VCaP (cell line): Measurements from ENCODE around the gene RAPGEF1.

ENCODE experiments used
- H3K27ac ChIP-seq: fragments of 450-650 bp; 2 replicates; pipeline ENCODE4 v1.5.1; 2017
- CTCF ChIP-seq: fragments of 450-650 bp; conservative IDR thresholded peaks from 2 replicates; pipeline ENCODE4 v1.5.1; 2017; ENCODE audit warnings: mild to moderate bottlenecking, moderate library complexity

RAPGEF1 gene

GRCh38 chr9:131528186-131528585, 211.7 kb downstream of the RAPGEF1 start:
- no peak overlapping the region for H3K27ac ChIP-seq
- no peak for TF ChIP-seq CTCF
